KBM-7 (cell line): ENCODE results near the gene TNNT3.

Experiments used
- DNase-seq: peaks from one replicate; pipeline ENCODE4 v3.0.0-alpha.2; 2015
- in situ Hi-C: fragments of 300-500 bp; cut with MboI; formaldehyde crosslinking; loops from 2 replicates; pipeline ENCODE4 v1.14.3; 2020; ENCODE audit warnings: low sequenced_read_pairs, low pct_unique_long_range_greater_than_20kb, mixed read lengths

TNNT3 gene

GRCh38 chr11:1969776-1970175 lies 50.3 kb downstream of the TNNT3 start:
- no peak for DNase-seq
- in situ Hi-C loops: no loop called here

DNA sequence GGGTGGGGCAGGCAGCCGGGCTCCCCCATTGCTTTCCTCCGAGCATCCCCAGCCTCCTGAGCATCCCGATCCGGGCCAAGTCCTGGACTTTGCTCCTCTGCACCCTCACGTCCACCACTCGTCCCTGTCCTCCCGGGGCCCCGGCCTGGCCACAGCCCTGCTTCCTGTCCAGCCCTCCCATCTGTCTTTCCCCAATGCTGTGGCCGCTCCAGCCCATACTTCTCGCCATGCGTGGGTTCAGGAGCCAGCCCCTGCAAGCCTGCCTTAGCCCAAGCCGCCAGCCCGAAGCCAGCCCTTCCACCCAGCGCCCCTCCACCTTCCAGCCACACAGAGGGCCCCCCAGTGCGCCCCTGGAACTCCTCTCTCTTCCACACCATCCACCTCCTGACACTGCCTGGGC lies 51.5 kb downstream of the TNNT3 start:
- DNase-seq: no peak
- in situ Hi-C loops: no loop called here

GRCh38 chr11:1975185-1975584 lies 55.7 kb downstream of the TNNT3 start:
- no peak for DNase-seq
- in situ Hi-C loops: no loop called here

GRCh38 chr11:1978720-1979473 lies 59.4 kb downstream of the TNNT3 start:
- in situ Hi-C loops: no loop called here

GRCh38 chr11:1979607-1980006 lies 60.1 kb downstream of the TNNT3 start:
- no peak for DNase-seq
- in situ Hi-C loops: no loop called here

More at GRCh38 chr11:1978720-1979473, 59.4 kb downstream of the TNNT3 start:
- DNase-seq: no peak

- in situ Hi-C loops: no loop called here
- DNase-seq: no peak
Observed at GRCh38 chr11:1982873-1983600, 63.5 kb downstream of the TNNT3 start.

GRCh38 chr11:1983601-1983961 lies 64.1 kb downstream of the TNNT3 start:
- in situ Hi-C loops: no loop called here
- no peak for DNase-seq

DNA sequence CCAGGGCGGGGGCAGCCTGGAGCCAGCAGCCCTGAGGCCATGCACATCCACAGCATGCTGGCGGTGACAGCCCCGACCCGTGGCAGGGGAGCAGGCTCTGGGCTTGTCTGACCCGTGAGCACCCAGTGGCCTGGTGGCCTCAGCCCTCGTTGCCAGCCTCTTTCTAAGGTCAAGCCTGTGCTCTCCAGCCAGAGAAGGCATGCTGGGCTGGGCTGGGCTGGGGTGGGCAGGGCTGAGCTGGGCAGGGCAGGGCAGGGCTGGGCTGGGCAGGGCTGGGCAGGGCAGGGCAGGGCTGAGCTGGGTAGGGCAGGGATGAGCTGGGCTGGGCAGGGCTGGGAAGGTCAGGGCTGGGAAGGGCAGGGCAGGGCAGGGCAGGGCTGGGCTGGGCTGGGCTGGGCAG lies 67.5 kb downstream of the TNNT3 start:
- in situ Hi-C loops: no loop called here
- DNase-seq: no peak

- in situ Hi-C loops: no loop called here
Observed at GRCh38 chr11:1988174-1988573, 68.7 kb downstream of the TNNT3 start.

More at GRCh38 chr11:1988174-1988573, 68.7 kb downstream of the TNNT3 start:
- DNase-seq: no peak
